Suppressor macrophage (primary cell): Measurements from ENCODE around the gene NKRF.
"Not testable (repeated sequence)": the region's sequence is repeated elsewhere in the genome, so short reads cannot be mapped to it uniquely, and the experiment has no call there.

Source experiments
- DNase-seq, 4 experiments: peaks; one replicate each; pipeline ENCODE4 v3.0.0-alpha.2; 2020 to 2022
- total RNA-seq, 17 experiments: gene quantifications; one replicate each; lab custom pipeline; 2026; ENCODE audit warnings: mixed read lengths in 6 of 17, inconsistent platforms in 3 of 17; lab: John Stamatoyannopoulos, UW

The NKRF gene
- 4.2 to 21.2 (median 16.8) reads per million in 17 experiments for total RNA-seq

DNA sequence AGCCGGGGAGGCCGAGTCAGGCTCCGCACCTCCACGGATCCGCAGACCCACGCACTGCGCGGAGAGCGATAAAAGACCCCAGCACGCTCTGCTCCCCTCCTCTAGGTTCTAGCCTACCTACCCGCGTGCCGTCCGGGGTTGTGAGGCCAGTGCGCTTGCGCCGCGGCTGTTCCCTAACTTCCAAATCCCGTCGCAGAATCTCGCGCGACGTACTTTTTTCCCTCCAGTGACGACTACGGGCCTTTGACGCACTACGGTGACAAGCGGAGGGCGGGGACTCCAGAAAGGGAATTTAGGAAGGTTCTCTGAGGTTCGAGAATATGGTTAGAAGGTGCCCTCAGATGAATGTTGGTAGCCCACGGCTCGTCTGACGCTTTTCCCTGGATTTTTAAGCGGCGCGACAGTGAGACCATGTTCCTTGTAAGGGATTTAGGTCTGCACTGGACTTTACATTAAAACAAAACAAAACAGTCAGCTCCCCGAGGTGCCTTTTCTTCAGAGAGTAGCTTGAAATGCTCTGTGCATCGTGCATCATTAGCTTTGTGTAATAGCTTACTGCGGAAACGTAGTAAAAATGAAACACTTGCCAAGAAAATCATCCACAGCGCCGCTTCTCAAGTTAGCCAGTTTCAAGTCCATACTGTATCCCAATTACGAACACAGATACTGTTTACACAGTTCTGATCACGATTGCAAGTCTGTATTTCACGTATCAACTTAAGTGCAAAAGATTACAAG lies at the start of gene NKRF:
Gene NKRF, minus strand, starts transcription at position 145 of the 738 bp plus-strand sequence.
- peak; percentile 96 for DNase-seq

DNA sequence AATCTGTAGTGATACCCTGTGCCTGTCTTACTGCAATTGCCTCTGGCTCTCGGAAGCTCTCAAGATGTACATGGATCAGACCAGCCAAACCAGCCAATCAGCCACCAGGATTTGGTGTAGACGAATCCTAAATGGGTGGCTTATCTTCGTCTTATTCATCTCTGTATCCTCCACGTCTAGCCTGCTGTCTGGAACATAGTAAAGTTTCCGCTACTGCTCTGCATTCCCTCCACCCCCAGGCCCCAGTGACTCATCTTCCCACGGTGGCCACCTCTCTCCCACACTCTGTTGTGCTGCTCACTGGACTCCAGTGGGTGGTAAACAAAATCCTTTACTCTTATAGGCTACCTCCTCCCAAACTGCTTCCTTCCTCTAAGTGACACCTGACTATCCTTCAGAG lies 48.9 kb upstream of the NKRF start:
- peak; percentile 49 to 77 (median 64) for DNase-seq

DNA sequence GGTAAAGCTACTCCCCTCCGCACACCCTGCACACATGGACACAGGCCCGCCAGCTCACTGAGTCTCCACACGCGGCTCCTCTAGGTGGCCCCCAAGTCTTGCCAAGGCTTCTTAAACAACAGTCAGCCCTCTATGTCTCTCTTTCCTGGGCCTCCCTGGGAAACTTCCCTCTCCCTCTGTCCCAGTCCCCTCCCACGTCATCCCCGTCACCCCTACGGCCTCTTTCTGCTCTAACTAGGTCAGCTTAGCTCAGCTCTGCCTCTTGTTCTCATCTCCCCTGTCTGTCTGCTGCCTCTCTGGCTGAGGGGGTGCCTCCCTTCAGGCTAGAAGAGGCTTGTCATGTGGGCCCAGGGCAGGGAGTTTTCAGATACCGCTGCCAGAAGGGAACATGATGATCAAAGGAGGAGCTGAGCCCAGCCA lies 47.9 kb upstream of the NKRF start:
- peak; percentile 26 to 71 (median 46) for DNase-seq

DNA sequence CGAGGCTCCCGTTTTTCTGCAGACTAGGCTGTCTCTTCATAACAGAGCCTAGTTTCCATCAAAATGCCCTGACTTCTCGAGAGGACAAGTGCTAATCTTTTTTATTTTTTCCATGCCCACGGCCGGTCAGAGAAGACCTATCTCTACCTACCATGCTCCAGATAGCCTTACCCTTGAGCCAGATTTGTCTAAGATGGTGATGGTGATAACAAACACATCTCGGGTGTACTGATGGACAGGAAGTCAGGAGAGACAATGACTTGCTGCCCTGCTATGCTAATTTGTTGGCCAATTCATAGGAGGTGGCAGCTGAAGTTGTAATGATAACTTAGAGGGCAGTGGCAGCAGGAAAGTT lies 42.2 kb upstream of the NKRF start:
- DNase-seq: no peak

DNA sequence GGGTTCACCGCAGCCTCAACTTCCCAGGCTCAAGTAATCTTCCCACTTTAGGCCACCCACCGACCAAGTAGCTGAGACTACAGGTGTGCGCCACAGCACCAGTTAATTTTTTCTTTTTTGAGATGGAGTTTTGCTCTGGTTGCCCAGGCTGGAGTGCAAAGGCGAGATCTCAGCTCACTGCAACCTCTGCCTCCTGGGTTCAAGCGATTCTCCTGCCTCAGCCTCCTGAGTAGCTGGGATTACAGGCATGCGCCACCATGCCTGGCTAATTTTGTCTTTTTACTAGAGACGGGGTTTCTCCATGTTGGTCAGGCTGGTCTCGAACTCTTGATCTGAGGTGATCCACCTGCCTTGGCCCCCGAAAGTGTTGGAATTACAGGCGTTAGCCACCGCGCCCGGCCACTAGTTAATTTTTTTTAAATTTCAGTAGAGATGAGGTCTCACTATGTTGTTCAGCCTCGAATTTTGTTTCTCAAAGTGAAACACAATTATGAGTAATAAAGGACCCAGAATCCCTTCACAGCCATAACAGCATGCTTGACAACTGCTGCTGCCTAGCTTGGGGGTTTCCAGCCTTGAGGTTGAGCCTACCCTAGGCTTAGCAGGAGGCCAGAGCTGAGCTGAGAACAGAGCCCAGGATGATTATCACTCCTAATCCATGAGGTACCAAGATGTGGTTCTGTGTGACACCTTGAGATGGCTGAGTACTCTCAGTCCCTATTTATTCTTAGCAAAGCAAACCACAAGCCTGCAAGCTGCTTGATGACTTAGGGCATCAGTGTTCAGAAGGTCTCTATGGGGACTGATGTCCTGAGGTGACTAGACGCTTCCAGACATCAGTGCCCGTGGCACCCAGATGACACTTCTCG lies 41.6 kb upstream of the NKRF start:
- DNase-seq: no peak

DNA sequence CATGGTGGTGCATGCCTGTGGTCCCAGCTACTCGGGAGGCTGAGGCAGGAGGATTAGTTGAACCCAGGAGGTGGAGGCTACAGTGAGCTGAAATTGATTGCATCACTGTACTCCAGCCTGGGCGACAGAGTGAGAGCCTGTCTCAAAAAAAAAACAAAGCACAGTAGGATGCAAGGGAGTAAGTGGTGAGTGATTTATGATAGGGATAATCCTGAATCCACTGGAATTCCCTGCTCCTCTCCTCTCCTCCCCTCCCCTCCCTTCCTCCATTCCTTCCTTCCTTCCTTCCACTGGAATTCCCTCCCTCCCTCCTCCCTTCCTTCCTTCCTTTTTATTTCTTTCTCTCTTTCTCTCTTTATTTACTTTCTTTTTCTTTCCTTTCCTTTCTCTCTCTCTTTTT lies 40.9 kb upstream of the NKRF start:
- no peak for DNase-seq

DNA sequence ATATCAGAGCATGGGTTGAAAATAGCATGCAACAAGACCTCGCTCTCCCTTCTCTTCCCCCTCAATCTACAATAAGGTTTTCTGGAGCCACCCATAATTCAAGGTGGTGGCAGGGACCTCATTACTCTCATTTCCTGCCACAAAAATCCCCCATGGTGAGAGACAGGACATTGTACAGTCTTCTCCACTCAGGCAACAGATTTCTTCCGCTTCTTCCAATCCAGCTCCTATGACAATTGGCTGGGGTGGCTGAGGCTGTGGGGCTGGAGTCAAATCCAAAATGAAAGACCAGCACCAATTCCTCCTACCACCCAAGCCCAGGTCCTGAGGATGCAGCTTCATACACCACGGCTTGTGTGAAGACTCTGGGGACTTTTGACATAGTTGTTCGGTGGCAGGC lies 40.3 kb upstream of the NKRF start:
- no peak for DNase-seq

DNA sequence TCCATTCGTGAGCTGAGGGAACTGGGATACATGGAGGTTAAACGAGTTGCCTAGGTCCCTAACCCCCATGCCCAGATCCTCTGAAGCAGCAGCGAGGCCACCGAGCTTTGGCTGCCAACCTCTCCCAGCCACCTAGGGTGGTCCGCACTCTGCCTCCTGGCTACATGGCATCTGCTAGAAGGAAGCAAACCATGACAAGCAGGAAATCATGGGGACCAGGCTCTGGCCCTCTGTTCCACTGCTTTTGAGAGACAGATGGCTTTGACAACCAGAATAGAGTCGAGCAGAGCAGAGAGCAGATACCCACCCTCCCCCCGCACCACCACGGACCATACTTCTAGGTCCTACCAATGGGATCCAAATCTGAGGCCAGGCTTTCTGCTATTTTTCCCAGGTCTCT lies 37.5 kb upstream of the NKRF start:
- no peak for DNase-seq

DNA sequence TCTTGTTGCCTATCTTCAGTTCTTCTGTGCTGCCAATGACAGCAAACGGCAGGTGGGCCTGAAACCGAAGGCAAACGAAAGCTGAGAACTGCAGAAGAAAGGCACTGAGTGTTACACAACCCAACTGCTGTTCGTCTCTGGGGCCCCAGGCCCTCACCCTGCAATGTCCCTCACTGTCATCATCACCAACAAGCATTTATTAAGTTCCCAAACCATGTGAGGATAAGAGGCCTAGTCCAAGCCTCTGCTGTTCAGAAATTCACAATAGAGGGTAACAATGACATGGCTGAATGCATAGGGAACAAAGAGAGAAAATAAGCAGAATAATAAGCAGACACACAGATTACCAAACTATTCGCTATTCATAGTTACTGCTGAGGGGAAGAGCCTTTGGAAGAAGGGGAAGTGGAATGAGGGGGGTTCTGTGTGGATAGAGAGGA lies 34.5 kb upstream of the NKRF start:
- DNase-seq: peak; percentile 9 to 55 (median 41)

DNA sequence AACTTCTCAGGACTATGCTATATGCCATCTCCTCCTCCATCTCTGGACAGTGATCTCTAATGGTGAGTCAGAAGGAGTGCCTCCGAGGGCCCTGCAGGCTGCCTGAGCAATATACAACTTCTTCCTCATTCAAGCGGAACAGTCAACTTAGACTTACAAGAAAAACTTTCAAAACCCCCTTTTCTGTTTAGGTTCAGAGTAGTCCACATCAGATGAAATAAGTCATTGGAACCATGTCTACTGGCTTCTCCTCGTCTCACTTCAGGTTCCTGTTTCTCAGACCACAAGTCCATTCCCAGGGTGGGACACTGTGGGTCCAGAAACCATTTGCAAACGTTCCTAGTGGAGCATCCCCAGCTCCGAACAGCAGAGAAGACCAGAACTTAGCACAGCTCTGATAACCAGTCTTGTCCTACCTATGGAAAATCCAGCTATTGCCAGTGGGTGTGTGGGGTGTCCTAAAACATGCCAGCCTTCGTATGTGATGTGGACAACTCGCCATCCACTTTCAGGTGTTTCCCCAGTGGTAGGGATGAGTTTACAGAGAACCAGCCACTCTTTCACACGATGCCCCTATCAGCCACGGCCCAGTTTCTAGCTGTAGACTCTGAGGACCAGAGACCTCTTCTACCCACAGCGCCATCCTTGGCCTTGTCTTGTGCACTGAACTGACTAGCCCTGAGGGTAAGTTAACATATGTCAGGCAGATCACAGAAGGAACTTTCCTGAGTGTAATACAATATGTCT lies 32.7 kb upstream of the NKRF start:
- peak; percentile 60 to 84 (median 70) for DNase-seq

DNA sequence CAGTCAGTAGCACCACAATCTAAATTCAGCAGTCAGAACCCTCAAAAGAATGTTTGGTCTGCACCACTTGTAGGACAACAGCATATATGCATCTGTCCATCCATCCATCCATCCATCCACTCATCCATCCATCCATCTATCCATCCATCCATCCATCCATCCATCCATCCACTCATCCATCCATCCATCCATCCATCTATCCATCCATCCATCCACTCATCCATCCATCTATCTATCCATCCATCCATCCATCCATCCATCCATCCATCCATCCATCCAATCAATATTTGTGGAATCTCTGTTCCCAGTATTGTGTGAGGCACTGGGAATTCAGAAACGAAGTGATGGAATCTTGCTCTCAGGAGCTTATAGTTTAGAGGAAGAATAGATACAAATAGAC lies 31.2 kb upstream of the NKRF start:
- not testable (repeated sequence) for DNase-seq

DNA sequence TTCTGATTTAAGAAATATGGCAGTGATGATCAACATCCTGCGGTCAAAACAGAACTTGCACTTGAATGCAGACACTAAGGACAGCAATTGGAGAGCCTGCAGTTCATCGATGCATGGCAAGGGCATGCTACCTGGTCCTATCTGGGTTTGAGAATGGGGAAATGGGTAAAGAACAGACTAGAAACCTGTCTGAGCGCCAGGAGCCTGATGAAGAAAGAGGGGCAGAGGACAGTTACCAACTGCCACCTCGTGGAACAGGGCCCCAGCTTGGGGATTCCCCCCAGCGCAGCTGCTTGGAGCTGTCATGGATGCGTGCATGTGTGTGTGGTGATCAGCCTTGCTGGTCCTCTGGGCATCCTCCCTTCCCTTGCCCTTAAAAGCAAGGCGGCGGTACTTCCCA lies 30.2 kb upstream of the NKRF start:
- DNase-seq: no peak

DNA sequence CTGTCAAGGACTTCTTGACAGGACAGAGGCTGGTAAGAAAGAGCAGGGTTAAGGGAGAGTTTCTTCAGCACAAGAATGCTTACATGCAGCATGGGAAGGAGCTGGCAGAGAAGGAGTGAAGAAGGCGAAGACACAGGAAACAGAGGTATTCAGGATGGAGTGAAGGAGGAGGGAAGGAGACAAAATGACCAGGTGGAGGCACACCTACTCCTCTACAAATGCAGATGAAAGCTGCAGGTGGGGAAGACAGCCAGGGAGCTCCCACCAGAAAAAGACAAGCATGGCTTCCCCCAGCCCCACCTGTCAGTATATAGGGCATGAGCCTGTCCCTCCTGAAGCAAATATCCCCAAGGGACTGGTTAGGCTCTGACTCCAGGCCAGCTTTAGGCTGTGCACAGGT lies 29.6 kb upstream of the NKRF start:
- no peak for DNase-seq

DNA sequence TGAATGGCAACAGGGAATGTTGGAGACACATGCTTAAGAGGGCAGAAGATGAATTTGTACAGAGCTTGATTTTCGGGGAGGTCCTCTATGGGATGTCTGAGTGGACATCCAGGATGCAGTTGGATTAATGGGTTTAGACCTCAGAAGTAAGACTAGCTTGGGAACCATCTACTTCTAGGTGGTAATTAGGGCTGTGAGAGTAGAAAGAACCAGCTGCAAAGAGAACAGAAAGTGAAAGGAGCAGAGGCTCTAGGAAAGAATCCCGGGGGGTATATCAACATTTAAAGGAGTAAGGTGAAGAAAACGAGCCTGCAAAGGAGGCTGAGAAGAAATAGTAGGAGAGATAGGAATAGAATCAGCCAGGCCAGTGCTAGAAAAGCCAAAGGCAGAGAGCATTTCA lies 29.0 kb upstream of the NKRF start:
- no peak for DNase-seq

DNA sequence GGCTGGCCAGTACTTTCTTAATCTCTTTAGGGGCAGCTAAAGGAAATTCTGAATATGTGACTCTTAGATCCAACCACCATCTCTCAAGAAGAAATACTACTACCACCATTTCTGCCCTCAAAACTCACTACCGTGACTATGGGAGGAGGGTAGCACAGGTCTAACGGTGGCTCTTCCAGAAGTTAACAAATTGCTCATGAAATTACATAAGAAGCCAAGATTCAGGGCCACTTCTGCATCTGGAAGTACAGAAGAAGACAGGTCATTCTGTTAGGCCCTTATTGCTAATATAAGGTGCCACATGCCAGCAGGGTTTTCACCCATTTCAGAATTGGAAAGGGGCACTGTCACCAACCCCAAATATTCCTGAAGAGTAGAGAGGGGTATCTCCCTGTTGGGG lies 19.6 kb upstream of the NKRF start:
- DNase-seq: peak in 1 of 4 experiments; percentile 5

DNA sequence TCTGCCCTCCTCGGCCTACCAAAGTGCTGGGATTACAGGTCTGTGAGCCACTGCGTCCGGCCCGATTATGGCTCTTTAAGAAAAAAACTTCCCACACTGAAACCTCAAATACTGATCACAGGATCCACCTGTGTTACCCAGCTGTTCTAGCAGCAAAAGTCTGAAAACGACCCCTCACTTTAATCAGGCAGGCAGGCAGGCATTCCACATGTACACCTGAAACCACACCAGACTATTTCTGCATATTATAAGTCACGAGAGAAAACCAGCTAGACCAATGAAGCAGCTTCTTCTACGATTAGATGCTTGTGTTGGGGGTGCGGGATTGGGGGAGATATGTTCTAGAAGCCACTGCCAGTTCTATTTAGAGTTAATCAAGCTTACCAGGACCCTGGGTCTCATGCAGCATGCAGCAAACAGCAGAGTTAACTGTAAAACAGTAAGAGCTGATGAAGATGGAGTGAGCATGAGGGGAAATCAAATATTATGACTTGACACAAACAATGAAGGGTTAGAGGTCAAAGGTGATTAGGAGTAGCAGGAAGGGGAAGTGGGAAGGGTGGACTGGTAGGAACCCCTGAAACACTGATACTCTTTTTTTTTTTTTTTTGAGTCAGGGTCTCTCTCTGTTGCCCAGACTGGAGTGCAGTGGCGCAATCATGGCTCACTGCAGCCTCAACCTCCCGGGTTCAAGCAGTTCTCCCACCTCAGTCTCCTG lies 18.9 kb upstream of the NKRF start:
- no peak for DNase-seq

DNA sequence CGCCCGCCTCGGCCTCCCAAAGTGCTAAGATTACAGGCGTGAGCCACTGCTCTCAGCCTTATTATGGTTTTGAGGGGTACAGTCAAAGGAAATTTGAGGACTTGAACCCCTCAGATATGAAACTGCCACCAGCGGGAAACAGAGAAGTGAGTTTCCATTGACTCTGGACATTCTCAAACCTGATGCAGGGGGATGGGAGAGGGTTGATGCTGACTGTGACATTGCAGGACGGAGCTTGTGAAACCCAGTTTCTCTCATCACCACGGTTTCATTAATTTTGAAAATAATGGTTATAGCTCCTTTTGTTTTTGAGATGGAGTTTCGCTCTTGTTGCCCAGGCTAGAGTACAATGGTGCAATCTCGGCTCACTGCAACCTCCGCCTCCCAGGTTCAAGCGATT lies 18.2 kb upstream of the NKRF start:
- DNase-seq: no peak

DNA sequence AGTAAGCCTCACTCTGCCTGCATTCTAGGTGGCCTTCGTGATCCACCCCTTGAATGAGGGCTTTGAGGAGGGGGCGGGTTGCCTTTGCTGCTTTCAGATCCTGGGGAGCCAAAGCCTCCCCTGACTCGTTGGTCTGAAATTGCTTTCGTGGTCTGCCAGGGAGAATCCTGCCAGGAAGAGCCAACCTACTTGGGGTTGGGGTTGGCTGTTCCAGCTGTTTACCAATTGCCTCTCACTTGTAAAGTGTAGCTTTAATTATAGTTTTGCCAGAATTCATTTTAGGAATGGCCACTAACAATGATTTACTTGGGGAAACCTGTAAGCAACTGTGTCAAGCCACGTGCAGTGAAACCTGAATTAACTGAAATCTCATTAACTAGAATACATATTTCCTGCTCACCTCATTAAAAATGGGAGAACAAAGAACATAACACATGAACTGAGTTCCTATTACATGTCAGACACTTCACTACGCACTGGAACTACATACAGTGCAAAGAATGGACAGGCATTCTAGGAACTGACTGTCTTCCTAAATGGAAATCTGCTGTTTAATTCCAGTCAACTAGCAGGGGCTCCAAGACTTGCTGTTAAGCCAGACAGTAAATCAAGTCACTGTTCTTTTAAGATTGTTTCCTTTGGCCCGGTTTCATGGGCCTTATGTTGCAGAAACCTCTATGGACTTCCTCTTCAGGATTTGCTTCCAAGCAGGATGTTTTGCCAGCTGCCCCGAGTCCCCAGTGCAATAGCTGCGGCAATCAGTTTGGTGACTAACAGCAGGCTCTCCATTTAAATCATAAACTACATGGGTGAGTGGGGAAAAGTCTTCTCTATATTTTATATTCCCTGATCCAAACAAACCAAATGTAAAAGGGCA lies 16.4 kb upstream of the NKRF start:
- DNase-seq: peak; percentile 31 to 65 (median 62)

DNA sequence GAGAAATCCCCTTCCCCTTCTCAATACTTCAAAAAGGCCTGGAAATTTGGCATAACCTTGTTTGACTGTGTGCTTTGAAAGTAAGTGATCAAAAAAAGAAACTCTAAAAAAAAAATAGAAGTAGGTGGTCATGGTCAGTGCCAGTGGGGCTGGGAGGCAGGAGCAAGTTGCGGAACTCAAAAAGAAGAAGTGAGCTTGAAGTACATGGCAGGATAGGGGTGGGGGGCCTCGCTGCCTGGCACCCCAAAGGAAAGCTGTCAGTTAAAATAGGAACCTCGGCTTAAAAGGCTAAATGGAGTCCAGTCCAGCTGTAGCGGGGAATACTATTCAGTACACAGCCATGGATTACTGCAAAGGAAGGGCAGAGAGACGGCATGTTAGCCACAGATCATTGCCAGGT lies 12.2 kb upstream of the NKRF start:
- peak; percentile 59 to 76 (median 74) for DNase-seq

DNA sequence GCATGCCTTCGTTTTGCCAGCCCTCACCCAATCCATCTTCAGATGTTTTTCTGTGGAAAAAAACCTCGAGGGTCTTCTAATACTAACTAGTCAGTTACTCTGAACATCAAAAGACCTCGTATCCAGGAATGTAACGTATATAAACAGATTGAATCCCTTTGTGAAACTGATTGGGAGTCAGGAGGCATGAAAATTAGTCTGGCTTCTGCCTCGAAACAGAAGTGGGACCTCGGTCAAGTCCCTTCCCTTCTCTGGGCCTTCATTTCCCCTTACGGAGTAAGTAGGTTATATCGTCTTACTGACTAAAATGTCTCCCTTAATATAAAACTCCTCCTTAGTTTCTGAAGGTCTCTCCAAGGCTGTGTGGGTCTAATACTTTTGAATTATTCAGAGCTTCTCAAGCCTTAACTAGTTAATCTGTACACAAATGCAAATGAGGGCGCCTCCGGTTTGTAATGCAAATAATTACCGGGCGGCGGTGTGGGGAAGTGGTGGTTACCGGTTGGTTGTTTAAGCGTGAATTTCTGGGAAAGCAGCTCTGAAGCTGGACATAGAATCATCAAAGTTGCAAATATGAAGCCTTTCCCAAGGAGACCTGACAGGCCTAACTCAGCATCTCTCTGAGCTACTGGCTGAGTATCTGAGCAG lies 11.4 kb upstream of the NKRF start:
- DNase-seq: peak; percentile 3 to 52 (median 42)

DNA sequence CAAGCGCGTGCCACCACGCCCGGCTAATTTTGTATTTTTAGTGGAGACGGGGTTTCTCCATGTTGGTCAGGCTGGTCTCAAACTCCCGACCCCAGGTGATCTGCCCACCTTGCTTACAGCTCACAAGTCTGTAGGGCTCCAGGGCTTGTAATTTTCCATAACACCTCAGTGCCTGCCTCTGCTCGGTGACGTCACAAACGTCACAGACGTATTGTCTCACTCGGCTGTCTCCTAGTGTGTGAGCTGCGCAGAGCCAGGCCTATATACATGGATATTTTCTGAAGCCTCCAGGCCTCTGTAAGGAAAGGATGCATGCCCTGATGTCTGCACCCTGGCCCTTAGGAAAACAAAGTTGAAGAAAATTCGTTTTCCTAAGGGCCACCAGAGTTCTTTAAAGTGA lies 8.6 kb upstream of the NKRF start:
- no peak for DNase-seq
